ENCODE results near the gene JKAMP.

The JKAMP gene

DNA sequence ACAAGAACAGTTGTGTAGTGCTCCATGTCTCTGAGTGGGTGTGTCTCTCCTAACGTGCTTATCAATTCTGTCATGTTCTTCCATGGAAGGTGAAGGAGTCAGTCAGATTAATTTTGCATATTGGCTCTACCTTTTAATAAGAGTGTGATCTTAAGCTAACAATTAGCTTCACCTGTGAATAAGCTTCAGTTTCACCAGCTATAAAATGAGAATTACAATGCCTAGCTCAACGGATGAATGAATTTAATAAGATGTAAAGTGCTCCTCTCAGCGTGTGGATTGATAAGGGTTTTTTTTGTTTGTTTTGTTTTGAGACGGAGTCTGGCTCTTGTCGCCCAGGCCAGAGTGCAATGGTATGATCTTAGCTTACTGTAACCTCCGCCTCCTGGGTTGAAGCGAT lies 59.6 kb downstream of the JKAMP start:
- DNase-seq, result no peak

DNA sequence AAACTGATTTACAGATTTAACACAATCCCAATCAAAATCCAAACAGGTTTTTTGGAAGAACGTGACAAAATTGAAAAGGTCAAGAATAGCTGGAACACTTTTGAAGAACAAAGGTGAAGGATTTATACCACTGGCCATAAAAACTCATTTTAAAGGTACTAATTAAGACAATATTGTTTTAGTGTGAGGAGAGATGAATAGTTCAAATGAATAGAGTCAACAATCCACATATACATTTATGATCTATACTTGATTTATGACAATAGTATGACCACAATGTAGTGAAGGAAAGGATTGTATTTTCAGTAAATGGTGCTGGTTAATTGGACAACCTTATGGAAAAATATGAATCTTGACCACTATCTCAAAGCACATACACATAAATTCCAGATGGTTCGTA lies 63.0 kb downstream of the JKAMP start:
- no peak for DNase-seq

Measured in NCI-H1092 (cell line).